Measurements from ENCODE around the gene ARHGAP6. TPM values are rescaled to one million over a fixed set of nuclear protein-coding genes. Genes with fewer than 3 reads are reported as not detected.

The ARHGAP6 gene
- total RNA-seq, 4 donors from 2014 or later = 0.64 to 9.5 (median 2.3) TPM

DNA sequence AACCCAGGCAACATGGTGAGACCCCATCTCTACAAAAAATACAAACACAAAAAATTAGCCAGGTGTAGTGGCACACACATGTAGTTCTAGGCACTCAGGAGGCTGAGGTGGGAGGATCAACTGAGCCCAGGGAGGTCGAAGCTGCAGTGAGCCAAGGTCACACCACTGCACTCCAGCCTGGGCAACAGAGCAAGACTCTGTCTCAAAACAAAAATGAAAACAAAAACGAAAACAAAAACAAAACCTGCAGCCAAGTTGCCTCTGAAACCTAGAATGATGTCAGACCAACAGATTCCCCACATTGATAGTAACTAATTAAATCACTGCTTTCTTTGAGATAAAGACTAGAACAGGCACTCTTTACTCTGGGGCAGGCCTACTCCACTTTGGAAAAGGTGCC lies 268.0 kb downstream of the ARHGAP6 start:
- 35% methylated on average over 2 of the region's 2 CpGs; no CpG with 5 or more reads in 1 of the 2 donors for WGBS, 2 donors
- TF ChIP-seq POLR2A (IDR thresholded peaks at IDR 0.05) = no peak
- TF ChIP-seq, protein P1, sequence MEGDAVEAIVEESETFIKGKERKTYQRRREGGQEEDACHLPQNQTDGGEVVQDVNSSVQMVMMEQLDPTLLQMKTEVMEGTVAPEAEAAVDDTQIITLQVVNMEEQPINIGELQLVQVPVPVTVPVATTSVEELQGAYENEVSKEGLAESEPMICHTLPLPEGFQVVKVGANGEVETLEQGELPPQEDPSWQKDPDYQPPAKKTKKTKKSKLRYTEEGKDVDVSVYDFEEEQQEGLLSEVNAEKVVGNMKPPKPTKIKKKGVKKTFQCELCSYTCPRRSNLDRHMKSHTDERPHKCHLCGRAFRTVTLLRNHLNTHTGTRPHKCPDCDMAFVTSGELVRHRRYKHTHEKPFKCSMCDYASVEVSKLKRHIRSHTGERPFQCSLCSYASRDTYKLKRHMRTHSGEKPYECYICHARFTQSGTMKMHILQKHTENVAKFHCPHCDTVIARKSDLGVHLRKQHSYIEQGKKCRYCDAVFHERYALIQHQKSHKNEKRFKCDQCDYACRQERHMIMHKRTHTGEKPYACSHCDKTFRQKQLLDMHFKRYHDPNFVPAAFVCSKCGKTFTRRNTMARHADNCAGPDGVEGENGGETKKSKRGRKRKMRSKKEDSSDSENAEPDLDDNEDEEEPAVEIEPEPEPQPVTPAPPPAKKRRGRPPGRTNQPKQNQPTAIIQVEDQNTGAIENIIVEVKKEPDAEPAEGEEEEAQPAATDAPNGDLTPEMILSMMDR (IDR thresholded peaks at IDR 0.05) = no peak
- intact Hi-C loops (cut with DNase I) = no loop called here
- no peak overlapping the region for H3K27ac ChIP-seq
- H3K4me3 ChIP-seq = no peak overlapping the region
- no peaks in the 10 kb centered on the region for H3K27me3 ChIP-seq
- no peaks in the 10 kb centered on the region for H3K36me3 ChIP-seq
- H3K9me3 ChIP-seq = no peaks in the 10 kb centered on the region
- peaks cover 0 to 8% (median 0%) of the 10 kb centered on the region in 3 donors for H3K4me1 ChIP-seq
- no peak for DNase-seq

GRCh38 chrX:11395859-11396258 lies 269.9 kb downstream of the ARHGAP6 start:
- intact Hi-C loops (cut with DNase I) = no loop called here
- Histone ChIP-seq H3K27me3 (no peaks in the 10 kb centered on the region), H3K4me3 (no peak overlapping the region), H3K36me3 (no peaks in the 10 kb centered on the region), H3K9me3 (no peaks in the 10 kb centered on the region), H3K4me1 (peaks cover 0 to 5% (median 0%) of the 10 kb centered on the region in 3 donors), H3K27ac (no peak overlapping the region)
- TF ChIP-seq, protein P1 (IDR thresholded peaks at IDR 0.05) = no peak
- no peak for TF ChIP-seq POLR2A (IDR thresholded peaks at IDR 0.05)
- no peak for DNase-seq
- 42 to 61% methylated on average over 1 of the region's 1 CpG for WGBS, 2 donors

- H3K9me3 ChIP-seq = no peaks in the 10 kb centered on the region
- no peaks in the 10 kb centered on the region for H3K27me3 ChIP-seq
- no peak overlapping the region for H3K4me3 ChIP-seq
- peaks cover 0 to 5% (median 0%) of the 10 kb centered on the region in 3 donors for H3K4me1 ChIP-seq
- 85 to 90% methylated on average over 2 of the region's 2 CpGs for WGBS, 2 donors
- DNase-seq = no peak
- no peak overlapping the region for H3K27ac ChIP-seq
- no peaks in the 10 kb centered on the region for H3K36me3 ChIP-seq
- TF ChIP-seq, protein P1 (IDR thresholded peaks at IDR 0.05) = no peak
- TF ChIP-seq POLR2A (IDR thresholded peaks at IDR 0.05) = no peak
- intact Hi-C loops (cut with DNase I) = no loop called here
These were observed 271.6 kb downstream of the ARHGAP6 start for GRCh38 chrX:11393949-11394654.

GRCh38 chrX:11386812-11387211 lies 278.9 kb downstream of the ARHGAP6 start:
- WGBS, 2 donors = 47 to 49% methylated on average over 3 of the region's 3 CpGs
- TF ChIP-seq POLR2A (IDR thresholded peaks at IDR 0.05) = no peak
- TF ChIP-seq, protein P1 (IDR thresholded peaks at IDR 0.05) = no peak
- Histone ChIP-seq H3K27me3 (no peaks in the 10 kb centered on the region), H3K9me3 (no peaks in the 10 kb centered on the region), H3K4me3 (no peak overlapping the region), H3K36me3 (no peaks in the 10 kb centered on the region), H3K4me1 (peaks cover 0 to 16% (median 4%) of the 10 kb centered on the region in 3 donors), H3K27ac (peak overlapping the region in 2 of 4 donors; percentile 34 to 64)
- DNase-seq = no peak
- intact Hi-C loops (cut with DNase I) = no loop called here

- no peak for DNase-seq
- Histone ChIP-seq H3K4me1 (peaks cover 0 to 23% (median 4%) of the 10 kb centered on the region in 3 donors), H3K9me3 (no peaks in the 10 kb centered on the region), H3K27ac (peak overlapping the region in 3 of 4 donors; percentile 34 to 64 (median 50)), H3K36me3 (no peaks in the 10 kb centered on the region), H3K4me3 (no peak overlapping the region), H3K27me3 (no peaks in the 10 kb centered on the region)
- WGBS, 2 donors = 14 to 31% methylated on average over 5 of the region's 5 CpGs
- TF ChIP-seq, protein P1 (IDR thresholded peaks at IDR 0.05) = no peak
- no peak for TF ChIP-seq POLR2A (IDR thresholded peaks at IDR 0.05)
- intact Hi-C loops (cut with DNase I) = no loop called here
These were observed 279.7 kb downstream of the ARHGAP6 start for GRCh38 chrX:11386001-11386523.
